HG03175 (cell line): Measurements from ENCODE around the gene CLIC6.
A peak's percentile ranks its signal among the peaks of the same experiment; 100 is the strongest.
"Not testable (repeated sequence)": the region's sequence is repeated elsewhere in the genome, so short reads cannot be mapped to it uniquely, and the experiment has no call there.

Experiments used
- ATAC-seq: cut with Tn5 transposase; IDR thresholded peaks from one replicate; pipeline ENCODE4 v1.9.1; 2021; ENCODE audit warnings: mild to moderate bottlenecking, moderate library complexity; ENCODE audit not compliant: unreplicated experiment

Gene CLIC6

GRCh38 chr21:34651642-34652041 is 17.2 kb upstream of the CLIC6 start:
- no peak for ATAC-seq

- no peak for ATAC-seq
These were observed 15.3 kb upstream of the CLIC6 start for GRCh38 chr21:34653522-34653921.

GRCh38 chr21:34661848-34662247 is 6.9 kb upstream of the CLIC6 start:
- no peak for ATAC-seq

- no peak for ATAC-seq
These were observed 1.0 kb upstream of the CLIC6 start for GRCh38 chr21:34667761-34668160.

DNA sequence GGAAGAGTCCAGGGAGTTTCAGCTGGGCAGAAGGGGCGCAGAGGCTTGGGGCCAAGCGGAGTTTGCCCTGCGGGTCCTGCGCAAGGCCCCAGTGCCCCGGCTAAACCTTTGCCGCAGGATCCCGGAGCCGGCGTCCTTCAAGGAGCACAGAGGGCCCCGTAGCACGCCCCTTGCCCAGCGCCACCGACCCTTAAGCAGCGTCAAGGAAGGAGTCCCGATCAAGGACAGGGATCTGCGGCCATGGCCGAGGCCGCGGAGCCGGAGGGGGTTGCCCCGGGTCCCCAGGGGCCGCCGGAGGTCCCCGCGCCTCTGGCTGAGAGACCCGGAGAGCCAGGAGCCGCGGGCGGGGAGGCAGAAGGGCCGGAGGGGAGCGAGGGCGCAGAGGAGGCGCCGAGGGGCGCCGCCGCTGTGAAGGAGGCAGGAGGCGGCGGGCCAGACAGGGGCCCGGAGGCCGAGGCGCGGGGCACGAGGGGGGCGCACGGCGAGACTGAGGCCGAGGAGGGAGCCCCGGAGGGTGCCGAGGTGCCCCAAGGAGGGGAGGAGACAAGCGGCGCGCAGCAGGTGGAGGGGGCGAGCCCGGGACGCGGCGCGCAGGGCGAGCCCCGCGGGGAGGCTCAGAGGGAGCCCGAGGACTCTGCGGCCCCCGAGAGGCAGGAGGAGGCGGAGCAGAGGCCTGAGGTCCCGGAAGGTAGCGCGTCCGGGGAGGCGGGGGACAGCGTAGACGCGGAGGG is 520 bp downstream of the CLIC6 start:
- ATAC-seq, result peak; percentile 61

DNA sequence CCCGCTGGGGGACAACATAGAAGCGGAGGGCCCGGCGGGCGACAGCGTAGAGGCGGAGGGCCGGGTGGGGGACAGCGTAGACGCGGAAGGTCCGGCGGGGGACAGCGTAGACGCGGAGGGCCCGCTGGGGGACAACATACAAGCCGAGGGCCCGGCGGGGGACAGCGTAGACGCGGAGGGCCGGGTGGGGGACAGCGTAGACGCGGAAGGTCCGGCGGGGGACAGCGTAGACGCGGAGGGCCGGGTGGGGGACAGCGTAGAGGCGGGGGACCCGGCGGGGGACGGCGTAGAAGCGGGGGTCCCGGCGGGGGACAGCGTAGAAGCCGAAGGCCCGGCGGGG is 1.1 kb downstream of the CLIC6 start:
- not testable (repeated sequence) for ATAC-seq

DNA sequence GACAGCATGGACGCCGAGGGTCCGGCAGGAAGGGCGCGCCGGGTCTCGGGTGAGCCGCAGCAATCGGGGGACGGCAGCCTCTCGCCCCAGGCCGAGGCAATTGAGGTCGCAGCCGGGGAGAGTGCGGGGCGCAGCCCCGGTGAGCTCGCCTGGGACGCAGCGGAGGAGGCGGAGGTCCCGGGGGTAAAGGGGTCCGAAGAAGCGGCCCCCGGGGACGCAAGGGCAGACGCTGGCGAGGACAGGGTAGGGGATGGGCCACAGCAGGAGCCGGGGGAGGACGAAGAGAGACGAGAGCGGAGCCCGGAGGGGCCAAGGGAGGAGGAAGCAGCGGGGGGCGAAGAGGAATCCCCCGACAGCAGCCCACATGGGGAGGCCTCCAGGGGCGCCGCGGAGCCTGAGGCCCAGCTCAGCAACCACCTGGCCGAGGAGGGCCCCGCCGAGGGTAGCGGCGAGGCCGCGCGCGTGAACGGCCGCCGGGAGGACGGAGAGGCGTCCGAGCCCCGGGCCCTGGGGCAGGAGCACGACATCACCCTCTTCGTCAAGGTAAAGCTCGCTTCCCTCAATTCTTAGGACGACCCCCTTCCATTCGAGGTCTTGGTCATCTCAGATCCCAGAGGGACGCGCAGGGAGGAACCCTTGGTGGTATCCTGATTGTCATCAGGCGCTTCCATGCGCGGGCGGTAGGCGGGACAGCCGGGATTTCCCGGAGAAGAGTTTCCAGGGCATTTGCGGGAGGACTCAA is 1.6 kb downstream of the CLIC6 start:
- peak; percentile 33 for ATAC-seq

DNA sequence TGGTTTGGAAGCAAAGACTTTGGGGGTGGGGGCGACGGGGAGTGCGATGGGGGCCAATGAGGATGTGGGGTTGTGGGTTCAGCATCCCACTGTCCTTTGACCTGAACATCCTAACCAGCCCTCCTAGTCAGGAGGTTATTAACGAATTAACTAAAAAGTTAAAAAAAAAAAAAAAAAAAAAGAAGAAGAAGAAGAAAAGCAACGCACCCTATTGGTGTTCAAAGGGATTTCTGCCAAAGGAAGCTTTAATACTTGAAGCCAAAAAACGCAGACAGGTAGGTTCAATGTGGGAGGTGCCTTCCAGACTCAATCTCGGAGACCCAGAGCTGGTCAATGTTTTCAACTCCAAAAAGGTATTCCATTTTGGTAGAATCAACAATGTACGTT is 2.2 kb downstream of the CLIC6 start:
- no peak for ATAC-seq

DNA sequence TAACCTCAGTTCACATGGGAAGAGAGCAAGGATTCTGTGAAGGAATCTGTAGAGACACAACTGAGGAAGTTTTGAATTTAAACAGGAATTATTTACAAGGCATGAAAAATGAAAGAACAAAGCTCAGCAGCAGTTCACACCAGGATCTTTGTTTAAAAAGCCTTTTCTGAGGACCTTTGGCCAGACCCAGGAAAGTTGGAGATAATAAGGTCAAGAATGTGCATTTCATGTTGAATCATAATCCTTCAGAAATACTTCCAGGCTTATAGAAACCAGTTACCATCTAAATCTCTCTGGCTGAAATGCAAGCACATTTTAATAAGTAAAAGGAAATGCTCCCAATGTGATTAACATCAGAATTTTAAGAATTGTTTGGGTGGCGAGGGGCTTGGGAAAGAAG is 2.7 kb downstream of the CLIC6 start:
- no peak for ATAC-seq

GRCh38 chr21:34671891-34672290 is 3.1 kb downstream of the CLIC6 start:
- no peak for ATAC-seq

DNA sequence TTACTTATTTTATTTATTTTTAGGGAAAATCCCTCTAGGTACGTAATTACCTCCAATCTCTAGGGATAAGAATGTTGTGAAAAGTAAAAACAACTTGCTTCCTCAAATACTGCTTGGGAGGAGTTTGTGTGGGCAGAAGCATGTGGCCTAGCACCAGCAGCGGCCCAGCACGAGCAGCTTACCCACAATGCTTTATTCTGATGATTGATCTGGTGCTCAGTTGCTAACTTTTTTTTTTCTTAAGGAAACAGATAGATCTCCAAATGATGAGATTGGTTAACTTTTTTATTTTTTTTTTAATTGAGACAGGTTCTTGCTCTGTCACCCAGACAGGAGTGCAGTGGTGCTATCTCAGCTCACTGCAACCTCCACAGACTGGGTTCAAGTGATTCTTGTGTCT is 4.2 kb downstream of the CLIC6 start:
- ATAC-seq, result no peak

DNA sequence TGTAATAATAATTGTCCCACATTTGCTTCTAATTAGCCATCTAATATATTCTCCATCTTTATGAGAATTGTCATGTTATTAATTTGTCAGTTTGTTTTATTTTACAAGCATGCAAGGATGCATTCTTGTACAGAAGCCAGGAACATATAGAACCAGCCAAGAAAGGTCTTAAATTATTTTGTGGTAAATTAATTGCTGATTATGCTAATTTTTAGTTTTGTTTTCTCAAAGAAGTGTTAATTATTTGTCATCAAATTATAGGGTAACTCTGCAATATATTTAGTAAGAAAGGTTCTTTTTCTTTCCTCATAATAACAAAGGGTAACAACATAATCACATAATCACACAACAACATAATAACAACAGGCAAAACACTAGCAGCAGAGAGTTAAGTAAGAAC is 5.7 kb downstream of the CLIC6 start:
- no peak for ATAC-seq

DNA sequence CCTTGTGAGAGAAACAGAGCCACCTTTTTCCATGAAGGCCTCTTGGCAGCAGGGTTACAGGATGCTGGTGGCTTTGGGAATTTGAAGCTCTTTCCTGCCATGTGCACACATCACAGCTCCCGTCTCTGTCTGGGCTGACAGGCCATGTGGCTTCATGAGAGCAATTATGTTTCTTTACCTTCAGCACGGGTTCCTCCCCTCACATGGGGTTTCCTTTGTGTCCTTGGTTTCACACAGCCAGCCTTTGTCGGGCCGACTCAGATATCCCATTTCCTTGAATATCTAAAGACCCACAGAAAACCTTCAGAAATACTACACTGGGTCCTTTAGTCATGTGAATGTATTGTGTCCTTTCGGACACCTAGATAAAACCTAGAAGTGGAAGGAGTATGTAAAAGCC is 7.1 kb downstream of the CLIC6 start:
- ATAC-seq, result no peak

DNA sequence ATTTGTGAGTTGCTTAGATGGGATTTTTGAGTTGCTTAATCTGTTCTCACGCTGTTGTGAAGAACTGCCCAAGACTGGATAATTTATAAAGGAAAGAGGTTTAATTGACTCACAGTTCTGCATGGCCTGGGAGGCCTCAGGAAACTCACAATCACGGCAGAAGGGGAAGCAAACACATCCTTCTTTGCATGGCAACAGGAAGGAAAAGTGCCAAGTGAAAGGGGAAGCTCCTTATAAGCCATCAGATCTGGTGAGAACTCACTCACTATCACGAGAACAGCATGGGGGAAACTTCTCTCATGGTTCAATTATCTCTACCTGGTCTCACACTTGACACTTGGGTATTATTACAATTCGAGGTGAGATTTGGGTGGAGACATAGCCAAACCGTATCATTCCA is 10.3 kb downstream of the CLIC6 start:
- ATAC-seq, result no peak

GRCh38 chr21:34684174-34684876 is 15.5 kb downstream of the CLIC6 start:
- ATAC-seq, result no peak

GRCh38 chr21:34687065-34687464 is 18.3 kb downstream of the CLIC6 start:
- no peak for ATAC-seq

DNA sequence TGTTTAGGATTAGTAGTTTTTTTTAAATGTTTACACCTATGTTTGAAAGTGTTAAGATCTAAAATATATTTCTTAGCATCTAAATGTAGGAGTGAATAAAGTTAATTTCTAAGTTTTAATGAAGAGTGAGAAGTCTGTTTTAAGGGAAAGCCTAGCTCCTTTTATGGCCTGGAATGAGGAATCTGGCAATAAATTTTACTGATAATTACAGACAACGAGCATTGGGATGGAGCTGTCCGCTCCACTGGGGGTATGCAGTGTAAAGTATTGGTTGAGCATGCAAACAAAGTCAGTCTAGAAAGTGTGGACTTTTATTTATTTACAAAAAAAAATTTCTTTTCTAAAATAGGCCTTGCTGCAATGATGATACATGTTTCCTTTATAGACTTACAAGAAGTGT is 19.0 kb downstream of the CLIC6 start:
- ATAC-seq, result no peak

GRCh38 chr21:34688145-34688544 is 19.4 kb downstream of the CLIC6 start:
- no peak for ATAC-seq

DNA sequence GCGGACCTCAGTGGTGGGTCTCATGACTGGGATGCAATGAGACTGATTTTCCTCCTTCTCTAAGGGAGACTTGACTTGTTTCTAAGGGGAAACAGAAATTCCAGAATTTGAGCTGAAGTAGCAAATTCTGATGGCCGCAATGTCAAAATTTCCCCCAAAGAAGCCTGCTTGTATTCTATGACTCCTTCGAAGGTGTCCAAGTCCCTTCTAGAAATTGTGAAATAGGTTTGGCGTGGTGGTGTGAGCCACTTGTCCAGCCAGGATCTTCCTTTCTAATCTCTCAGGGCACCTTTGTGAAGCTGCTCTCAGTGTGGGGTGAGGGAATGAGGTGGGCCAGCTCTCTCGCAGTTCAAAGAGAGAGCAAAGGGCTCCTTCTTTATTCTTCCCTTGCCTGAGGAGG is 19.9 kb downstream of the CLIC6 start:
- no peak for ATAC-seq

DNA sequence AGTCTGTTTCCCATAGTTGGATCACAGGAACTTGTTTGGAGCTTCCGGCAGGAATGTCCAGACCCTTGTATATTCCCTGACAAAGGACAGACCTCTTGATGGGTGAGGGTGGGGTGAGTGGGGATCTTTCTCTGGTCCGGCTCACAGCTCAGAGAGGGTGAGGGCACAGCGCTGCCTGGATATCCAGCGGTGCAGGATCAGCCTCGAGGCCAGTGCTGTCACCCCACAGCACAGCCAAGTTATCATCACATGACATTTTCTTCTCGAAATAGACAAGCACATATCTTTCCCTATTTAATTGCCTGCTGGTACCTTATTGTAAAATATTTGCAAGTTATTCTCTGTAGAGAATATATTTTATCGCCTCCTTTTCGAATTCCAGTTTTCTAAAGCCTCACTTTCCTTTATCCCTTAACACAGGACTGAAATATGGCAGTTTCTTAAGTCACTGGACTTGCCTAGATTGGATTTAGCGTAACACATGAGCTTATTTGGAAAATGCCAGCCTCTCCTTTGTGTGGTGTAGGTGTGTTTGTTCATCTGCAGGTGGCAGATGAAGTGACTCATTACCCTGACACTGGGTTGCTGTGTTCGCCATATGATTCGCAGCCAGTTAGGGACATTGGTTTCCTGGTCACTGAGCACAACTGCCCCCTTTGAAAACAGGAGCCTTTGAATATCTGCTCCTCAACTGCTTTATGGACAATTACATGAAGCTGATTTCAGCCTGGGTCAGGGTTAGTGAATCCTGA is 21.4 kb downstream of the CLIC6 start:
- ATAC-seq, result no peak

- no peak for ATAC-seq
These were observed 22.0 kb downstream of the CLIC6 start for GRCh38 chr21:34690793-34691175.
